HEK293 (cell line): Measurements from ENCODE around the gene YDJC.

Experiments
- CTCF ChIA-PET: fragments of 350-600 bp; formaldehyde crosslinking; extraction: SDS; loops from one replicate; lab custom pipeline; 2021; ENCODE audit warnings: antibody characterized with exemption; lab: Yijun Ruan, JAX
- POLR2A ChIA-PET: fragments of 300-600 bp; formaldehyde crosslinking; extraction: SDS; loops from one replicate; lab custom pipeline; 2020; ENCODE audit warnings: antibody characterized with exemption, inconsistent platforms; lab: Yijun Ruan, JAX
- H3K27ac ChIP-seq: fragments of 200-500 bp; sonication (Bioruptor generic); 2 replicates; pipeline ENCODE4 v1.5.1; 2014; ENCODE audit warnings: low read depth, low read length, control low read depth, inconsistent platforms; ENCODE audit errors: extremely low read depth
- H3K36me3 ChIP-seq, 2 experiments: fragments of 200-500 bp in 1 of 2; sonication (Bioruptor generic) in 1 of 2; 1 replicate in 1 of 2; 2 replicates in 1 of 2; pipeline ENCODE4 v1.5.1; 2014 to 2017; ENCODE audit warnings: inconsistent platforms in 2 of 2, low read length in 2 of 2; ENCODE audit not compliant: control insufficient read depth in 2 of 2, insufficient read depth in 1 of 2
- H3K4me1 ChIP-seq: fragments of 200-500 bp; sonication (Bioruptor generic); 2 replicates; pipeline ENCODE4 v1.5.1; 2014; ENCODE audit warnings: mild to moderate bottlenecking, low read length, inconsistent platforms; ENCODE audit not compliant: control insufficient read depth, insufficient read depth
- H3K4me3 ChIP-seq: 2 replicates; pipeline ENCODE4 v1.5.1; 2011; ENCODE audit warnings: low read depth, mild to moderate bottlenecking, control low read depth, low read length, moderate library complexity
- H3K9me3 ChIP-seq: fragments of 200-500 bp; sonication (Bioruptor generic); 2 replicates; pipeline ENCODE4 v1.5.1; 2014; ENCODE audit warnings: low read depth, low read length, inconsistent platforms; ENCODE audit not compliant: control insufficient read depth, insufficient read depth
- BCL11A ChIP-seq: fragments of 450-650 bp; formaldehyde crosslinking; IDR thresholded peaks from 2 replicates; pipeline ENCODE4 v1.5.1; 2016; ENCODE audit warnings: low read depth, missing biosample characterization, missing genetic modification characterization
- GLIS2 ChIP-seq: fragments of 450-650 bp; formaldehyde crosslinking; IDR thresholded peaks from 2 replicates; pipeline ENCODE4 v1.5.1; 2016; ENCODE audit warnings: missing biosample characterization, missing genetic modification characterization
- HOXC10 ChIP-seq: sonication (generic); formaldehyde crosslinking; IDR thresholded peaks from 2 replicates; pipeline ENCODE4 v1.8.1; 2023; ENCODE audit warnings: mild to moderate bottlenecking, missing genetic modification reagents
- KLF7 ChIP-seq: fragments of 450-650 bp; formaldehyde crosslinking; IDR thresholded peaks from 2 replicates; pipeline ENCODE4 v1.5.1; 2016; ENCODE audit warnings: missing biosample characterization, missing genetic modification characterization, borderline replicate concordance
- KLF8 ChIP-seq: fragments of 450-650 bp; formaldehyde crosslinking; IDR thresholded peaks from 2 replicates; pipeline ENCODE4 v1.5.1; 2016; ENCODE audit warnings: missing biosample characterization, missing genetic modification characterization
- OVOL3 ChIP-seq: fragments of 450-650 bp; formaldehyde crosslinking; IDR thresholded peaks from 2 replicates; pipeline ENCODE4 v1.5.1; 2016; ENCODE audit warnings: missing biosample characterization, missing genetic modification characterization
- SALL2 ChIP-seq: fragments of 450-650 bp; formaldehyde crosslinking; IDR thresholded peaks from 2 replicates; pipeline ENCODE4 v1.5.0; 2017; ENCODE audit warnings: missing biosample characterization, mild to moderate bottlenecking, missing genetic modification characterization, borderline replicate concordance
- ZBTB10 ChIP-seq: fragments of 450-650 bp; formaldehyde crosslinking; IDR thresholded peaks from 2 replicates; pipeline ENCODE4 v1.5.1; 2016; ENCODE audit warnings: missing biosample characterization, missing genetic modification characterization
- ZBTB7A ChIP-seq: fragments of 450-650 bp; formaldehyde crosslinking; IDR thresholded peaks from 2 replicates; pipeline ENCODE4 v1.5.1; 2016; ENCODE audit warnings: low read depth, missing biosample characterization, missing genetic modification characterization
- ZIC2 ChIP-seq: fragments of 450-650 bp; formaldehyde crosslinking; IDR thresholded peaks from 2 replicates; pipeline ENCODE4 v1.5.1; 2016; ENCODE audit warnings: missing biosample characterization, missing genetic modification characterization
- ZNF214 ChIP-seq: fragments of 450-650 bp; formaldehyde crosslinking; IDR thresholded peaks from 2 replicates; pipeline ENCODE4 v1.5.1; 2017; ENCODE audit warnings: missing biosample characterization, mild to moderate bottlenecking, missing genetic modification characterization, borderline replicate concordance
- ZNF24 ChIP-seq: fragments of 450-650 bp; formaldehyde crosslinking; IDR thresholded peaks from 2 replicates; pipeline ENCODE4 v1.5.1; 2016; ENCODE audit warnings: missing biosample characterization, missing genetic modification characterization
- ZNF341 ChIP-seq: fragments of 450-650 bp; formaldehyde crosslinking; IDR thresholded peaks from 2 replicates; pipeline ENCODE4; 2016; ENCODE audit warnings: low read depth, missing biosample characterization, missing genetic modification characterization
- ZNF423 ChIP-seq: fragments of 450-650 bp; formaldehyde crosslinking; IDR thresholded peaks from 2 replicates; pipeline ENCODE4 v1.5.1; 2016; ENCODE audit warnings: missing biosample characterization, missing genetic modification characterization
- ZNF561 ChIP-seq: fragments of 450-650 bp; IDR thresholded peaks from 2 replicates; pipeline ENCODE4 v1.5.1; 2018; ENCODE audit warnings: missing biosample characterization, missing genetic modification characterization, borderline replicate concordance
- ZNF585B ChIP-seq: fragments of 450-650 bp; formaldehyde crosslinking; IDR thresholded peaks from 2 replicates; pipeline ENCODE4 v1.5.1; 2016; ENCODE audit warnings: missing biosample characterization, missing genetic modification characterization
- ZNF660 ChIP-seq: fragments of 450-650 bp; IDR thresholded peaks from 2 replicates; pipeline ENCODE4 v1.5.1; 2018; ENCODE audit warnings: missing biosample characterization, mild to moderate bottlenecking, missing genetic modification characterization
- ZNF692 ChIP-seq: fragments of 450-650 bp; formaldehyde crosslinking; IDR thresholded peaks from 2 replicates; pipeline ENCODE4 v1.5.1; 2016; ENCODE audit warnings: missing biosample characterization, missing genetic modification characterization
- ZNF701 ChIP-seq: fragments of 450-650 bp; formaldehyde crosslinking; IDR thresholded peaks from 2 replicates; pipeline ENCODE4 v1.5.1; 2016; ENCODE audit warnings: missing biosample characterization, missing genetic modification characterization
- TF ChIP-seq, protein P1 (sequence below): fragments of 450-650 bp; formaldehyde crosslinking; IDR thresholded peaks from 2 replicates; pipeline ENCODE4 v1.5.0; 2017; ENCODE audit warnings: missing biosample characterization, missing genetic modification characterization, borderline replicate concordance
- TF ChIP-seq, protein P2 (sequence below): fragments of 450-650 bp; formaldehyde crosslinking; IDR thresholded peaks from 2 replicates; pipeline ENCODE4 v1.5.1; 2017; ENCODE audit warnings: missing biosample characterization, missing genetic modification characterization
- TF ChIP-seq, protein P3 (sequence below): fragments of 450-650 bp; formaldehyde crosslinking; IDR thresholded peaks from 2 replicates; pipeline ENCODE4 v1.5.1; 2016; ENCODE audit warnings: missing biosample characterization, missing genetic modification characterization
- TF ChIP-seq, protein P4 (sequence below): fragments of 450-650 bp; formaldehyde crosslinking; IDR thresholded peaks from 2 replicates; pipeline ENCODE4 v1.5.1; 2017; ENCODE audit warnings: missing biosample characterization, missing genetic modification characterization

The YDJC gene

GRCh38 chr22:21660904-21661303 lies 31.1 kb upstream of the YDJC start:
- CTCF ChIA-PET, result interaction anchor here (1.9 kb wide), 1 partner anchor 14 kb away, joined by 6 read pairs; no protein-coding TSS in a partner anchor
- Histone ChIP-seq H3K36me3 (no peaks in the 10 kb centered on the region), H3K4me1 (no peaks in the 10 kb centered on the region), H3K4me3 (no peak overlapping the region), H3K27ac (no peak overlapping the region), H3K9me3 (no peaks in the 10 kb centered on the region)
- TF ChIP-seq ZNF214 (tag by site-specific recombination), result no peak
- TF ChIP-seq, protein P1, sequence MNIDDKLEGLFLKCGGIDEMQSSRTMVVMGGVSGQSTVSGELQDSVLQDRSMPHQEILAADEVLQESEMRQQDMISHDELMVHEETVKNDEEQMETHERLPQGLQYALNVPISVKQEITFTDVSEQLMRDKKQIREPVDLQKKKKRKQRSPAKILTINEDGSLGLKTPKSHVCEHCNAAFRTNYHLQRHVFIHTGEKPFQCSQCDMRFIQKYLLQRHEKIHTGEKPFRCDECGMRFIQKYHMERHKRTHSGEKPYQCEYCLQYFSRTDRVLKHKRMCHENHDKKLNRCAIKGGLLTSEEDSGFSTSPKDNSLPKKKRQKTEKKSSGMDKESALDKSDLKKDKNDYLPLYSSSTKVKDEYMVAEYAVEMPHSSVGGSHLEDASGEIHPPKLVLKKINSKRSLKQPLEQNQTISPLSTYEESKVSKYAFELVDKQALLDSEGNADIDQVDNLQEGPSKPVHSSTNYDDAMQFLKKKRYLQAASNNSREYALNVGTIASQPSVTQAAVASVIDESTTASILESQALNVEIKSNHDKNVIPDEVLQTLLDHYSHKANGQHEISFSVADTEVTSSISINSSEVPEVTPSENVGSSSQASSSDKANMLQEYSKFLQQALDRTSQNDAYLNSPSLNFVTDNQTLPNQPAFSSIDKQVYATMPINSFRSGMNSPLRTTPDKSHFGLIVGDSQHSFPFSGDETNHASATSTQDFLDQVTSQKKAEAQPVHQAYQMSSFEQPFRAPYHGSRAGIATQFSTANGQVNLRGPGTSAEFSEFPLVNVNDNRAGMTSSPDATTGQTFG (tag by site-specific recombination), result no peak
- no peak for TF ChIP-seq SALL2 (tag by site-specific recombination)
- no peak for TF ChIP-seq HOXC10 (CRISPR knock-in tag)
- no peak for TF ChIP-seq ZNF660 (tag by site-specific recombination)
- no peak for TF ChIP-seq KLF7
- no peak for TF ChIP-seq ZBTB10
- TF ChIP-seq BCL11A (tag by site-specific recombination), result no peak
- TF ChIP-seq KLF8 (tag by site-specific recombination), result no peak
- no peak for TF ChIP-seq ZNF692 (tag by site-specific recombination)
- TF ChIP-seq ZNF561, result no peak
- no peak for TF ChIP-seq ZBTB7A (tag by site-specific recombination)
- TF ChIP-seq ZIC2, result no peak
- TF ChIP-seq, protein P2, sequence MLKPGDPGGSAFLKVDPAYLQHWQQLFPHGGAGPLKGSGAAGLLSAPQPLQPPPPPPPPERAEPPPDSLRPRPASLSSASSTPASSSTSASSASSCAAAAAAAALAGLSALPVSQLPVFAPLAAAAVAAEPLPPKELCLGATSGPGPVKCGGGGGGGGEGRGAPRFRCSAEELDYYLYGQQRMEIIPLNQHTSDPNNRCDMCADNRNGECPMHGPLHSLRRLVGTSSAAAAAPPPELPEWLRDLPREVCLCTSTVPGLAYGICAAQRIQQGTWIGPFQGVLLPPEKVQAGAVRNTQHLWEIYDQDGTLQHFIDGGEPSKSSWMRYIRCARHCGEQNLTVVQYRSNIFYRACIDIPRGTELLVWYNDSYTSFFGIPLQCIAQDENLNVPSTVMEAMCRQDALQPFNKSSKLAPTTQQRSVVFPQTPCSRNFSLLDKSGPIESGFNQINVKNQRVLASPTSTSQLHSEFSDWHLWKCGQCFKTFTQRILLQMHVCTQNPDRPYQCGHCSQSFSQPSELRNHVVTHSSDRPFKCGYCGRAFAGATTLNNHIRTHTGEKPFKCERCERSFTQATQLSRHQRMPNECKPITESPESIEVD, result no peak
- TF ChIP-seq ZNF341, result no peak
- TF ChIP-seq GLIS2 (tag by site-specific recombination), result no peak
- no peak for TF ChIP-seq ZNF24 (tag by site-specific recombination)
- POLR2A ChIA-PET, result no interaction called here

GRCh38 chr22:21659864-21660525 lies 30.2 kb upstream of the YDJC start:
- CTCF ChIA-PET, result interaction anchor here (0.5 to 1.9 kb wide), 6 partner anchors 13 to 542 kb away, joined by 3 to 8 read pairs (median 4); partner anchors contain the start of gene SDF2L1
- Histone ChIP-seq H3K4me1 (no peaks in the 10 kb centered on the region), H3K9me3 (no peaks in the 10 kb centered on the region), H3K27ac (no peak overlapping the region), H3K36me3 (peaks cover 0 to under 1% of the 10 kb centered on the region in 2 experiments; a peak in 2 of 3 replicates), H3K4me3 (no peak overlapping the region)
- POLR2A ChIA-PET, result no interaction called here
- TF ChIP-seq, protein P3, sequence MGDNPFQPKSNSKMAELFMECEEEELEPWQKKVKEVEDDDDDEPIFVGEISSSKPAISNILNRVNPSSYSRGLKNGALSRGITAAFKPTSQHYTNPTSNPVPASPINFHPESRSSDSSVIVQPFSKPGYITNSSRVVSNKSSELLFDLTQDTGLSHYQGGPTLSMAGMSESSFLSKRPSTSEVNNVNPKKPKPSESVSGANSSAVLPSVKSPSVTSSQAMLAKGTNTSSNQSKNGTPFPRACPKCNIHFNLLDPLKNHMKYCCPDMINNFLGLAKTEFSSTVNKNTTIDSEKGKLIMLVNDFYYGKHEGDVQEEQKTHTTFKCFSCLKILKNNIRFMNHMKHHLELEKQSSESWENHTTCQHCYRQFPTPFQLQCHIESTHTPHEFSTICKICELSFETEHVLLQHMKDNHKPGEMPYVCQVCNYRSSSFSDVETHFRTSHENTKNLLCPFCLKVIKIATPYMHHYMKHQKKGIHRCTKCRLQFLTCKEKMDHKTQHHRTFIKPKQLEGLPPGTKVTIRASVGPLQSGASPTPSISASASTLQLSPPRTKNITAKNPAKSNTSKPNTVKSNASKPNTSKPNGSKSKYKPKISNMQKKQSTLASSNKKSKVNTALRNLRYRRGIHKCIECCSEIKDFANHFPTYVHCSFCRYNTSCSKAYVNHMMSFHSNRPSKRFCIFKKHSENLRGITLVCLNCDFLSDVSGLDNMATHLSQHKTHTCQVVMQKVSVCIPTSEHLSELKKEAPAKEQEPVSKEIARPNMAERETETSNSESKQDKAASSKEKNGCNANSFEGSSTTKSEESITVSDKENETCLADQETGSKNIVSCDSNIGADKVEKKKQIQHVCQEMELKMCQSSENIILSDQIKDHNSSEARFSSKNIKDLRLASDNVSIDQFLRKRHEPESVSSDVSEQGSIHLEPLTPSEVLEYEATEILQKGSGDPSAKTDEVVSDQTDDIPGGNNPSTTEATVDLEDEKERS, result no peak
- no peak for TF ChIP-seq OVOL3 (tag by site-specific recombination)
- no peak for TF ChIP-seq ZNF585B
- no peak for TF ChIP-seq ZNF701
- TF ChIP-seq, protein P4, sequence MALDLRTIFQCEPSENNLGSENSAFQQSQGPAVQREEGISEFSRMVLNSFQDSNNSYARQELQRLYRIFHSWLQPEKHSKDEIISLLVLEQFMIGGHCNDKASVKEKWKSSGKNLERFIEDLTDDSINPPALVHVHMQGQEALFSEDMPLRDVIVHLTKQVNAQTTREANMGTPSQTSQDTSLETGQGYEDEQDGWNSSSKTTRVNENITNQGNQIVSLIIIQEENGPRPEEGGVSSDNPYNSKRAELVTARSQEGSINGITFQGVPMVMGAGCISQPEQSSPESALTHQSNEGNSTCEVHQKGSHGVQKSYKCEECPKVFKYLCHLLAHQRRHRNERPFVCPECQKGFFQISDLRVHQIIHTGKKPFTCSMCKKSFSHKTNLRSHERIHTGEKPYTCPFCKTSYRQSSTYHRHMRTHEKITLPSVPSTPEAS (tag by site-specific recombination), result no peak
- no peak for TF ChIP-seq ZNF423 (tag by site-specific recombination)
